GM19455 (cell line): ENCODE data around the gene C2CD4D.

Experiments used
- ATAC-seq: cut with Tn5 transposase; IDR thresholded peaks from one replicate; pipeline ENCODE4 v1.9.1; 2021; ENCODE audit not compliant: unreplicated experiment

C2CD4D gene

DNA sequence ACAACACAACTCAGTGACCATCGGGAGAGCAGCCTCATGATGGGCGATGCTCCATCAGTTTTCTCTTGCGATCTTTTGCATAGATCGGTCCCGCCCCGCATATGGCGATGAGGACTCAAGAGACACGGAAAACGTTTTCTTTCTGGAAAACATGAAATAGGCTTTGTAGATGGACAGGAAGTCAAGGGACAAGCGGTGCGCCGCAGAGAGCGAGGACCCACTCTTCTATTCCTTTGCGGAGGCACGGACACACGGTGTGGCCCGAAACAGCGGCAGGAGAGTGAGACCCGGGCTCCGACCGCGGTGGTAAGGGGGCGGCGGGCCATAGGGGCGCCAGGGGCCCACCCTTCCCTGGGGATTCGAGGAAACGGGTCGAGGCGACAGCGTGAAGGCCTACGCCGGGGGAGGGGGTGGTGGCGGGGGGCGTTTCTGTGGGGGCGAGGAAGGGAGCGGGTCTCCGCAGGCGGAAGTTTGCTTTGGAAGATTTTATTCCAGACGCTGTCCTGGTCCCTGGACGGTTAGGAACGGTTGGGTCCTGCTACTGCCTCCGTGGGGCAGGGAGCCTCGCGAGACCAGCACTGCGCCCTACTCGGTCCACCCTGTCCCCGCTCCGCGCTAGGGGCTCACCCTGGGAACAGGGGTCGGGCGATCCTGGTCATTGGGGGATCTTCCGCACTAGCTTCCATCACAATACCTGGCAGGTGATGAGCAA lies 48.5 kb downstream of the C2CD4D start:
- ATAC-seq, result peak; percentile 15

- ATAC-seq, result peak; percentile 96
These were observed 49.3 kb downstream of the C2CD4D start, which contains the start of gene TDRKH for GRCh38 chr1:151790071-151790939. Gene TDRKH (minus strand): TSS chr1:151790500. CDS start chr1:151783022, 7,478 bp downstream.
